Panc1 (cell line): ENCODE data around the gene SMIM21. TPM values are rescaled to one million over a fixed set of nuclear protein-coding genes. Genes with fewer than 3 reads are reported as not detected.

Experiments
- ATAC-seq: fragments of 200-7000 bp; cut with Tn5 transposase; 2 replicates; pipeline ENCODE4 v1.9.1; 2020; ENCODE audit warnings: mild to moderate bottlenecking, moderate library complexity
- BruUV-seq: library from RNA; stranded (reverse); fragments of 400-500 nt; replicated peaks from 2 replicates; lab custom pipeline; 2021; lab: Mats Ljungman, UMichigan
- CTCF ChIA-PET: fragments of 300-600 bp; sonication (Branson Sonifier 250); formaldehyde crosslinking; loops from one replicate; lab custom pipeline; 2022; ENCODE audit warnings: antibody characterized with exemption; lab: Charles Lee
- POLR2A ChIA-PET: fragments of 300-600 bp; sonication (Branson Sonifier 250); formaldehyde crosslinking; loops from one replicate; lab custom pipeline; 2022; ENCODE audit warnings: antibody characterized with exemption; lab: Charles Lee
- DNase-seq: peaks from one replicate; pipeline ENCODE4 v3.0.0-alpha.2; 2010; ENCODE audit warnings: low read depth, low spot score
- H3K27ac ChIP-seq: 2 replicates; pipeline ENCODE4 v1.5.1; 2011; ENCODE audit warnings: mild to moderate bottlenecking, low read length, inconsistent platforms
- H3K27me3 ChIP-seq: fragments of 200-500 bp; sonication (Bioruptor generic); 2 replicates; pipeline ENCODE4 v1.6.0; 2014; ENCODE audit warnings: low read length, inconsistent platforms; ENCODE audit not compliant: control insufficient read depth, insufficient read depth
- H3K36me3 ChIP-seq: fragments of 200-500 bp; sonication (Bioruptor generic); 2 replicates; pipeline ENCODE4 v1.5.1; 2014; ENCODE audit warnings: inconsistent platforms, mild to moderate bottlenecking, low read length, moderate library complexity; ENCODE audit not compliant: control insufficient read depth, insufficient read depth
- H3K4me1 ChIP-seq: 2 replicates; pipeline ENCODE4 v1.5.1; 2011; ENCODE audit warnings: inconsistent platforms, mild to moderate bottlenecking, low read length, moderate library complexity; ENCODE audit not compliant: control insufficient read depth, insufficient read depth
- H3K4me3 ChIP-seq, 2 experiments: 2 replicates each; pipeline ENCODE4 v1.5.1; 2011 to 2012; ENCODE audit warnings: low read depth in 2 of 2, low read length in 2 of 2, mild to moderate bottlenecking in 2 of 2, inconsistent platforms in 1 of 2, moderate library complexity in 1 of 2
- H3K9me3 ChIP-seq: fragments of 200-500 bp; sonication (Bioruptor generic); 2 replicates; pipeline ENCODE4 v1.5.1; 2014; ENCODE audit warnings: low read depth, mild to moderate bottlenecking, inconsistent platforms, low read length, moderate library complexity; ENCODE audit not compliant: control insufficient read depth, insufficient read depth
- CTCF ChIP-seq: fragments of 450-650 bp; IDR thresholded peaks from 2 replicates; pipeline ENCODE4 v1.5.1; 2017; ENCODE audit warnings: mild to moderate bottlenecking
- POLR2AphosphoS5 ChIP-seq: IDR thresholded peaks from 2 replicates; pipeline ENCODE4 v1.6.1; 2012; ENCODE audit warnings: mild to moderate bottlenecking, low read depth, low read length, moderate library complexity
- REST ChIP-seq, 2 experiments: IDR thresholded peaks; 2 replicates each; pipeline ENCODE4 v1.6.1; 2011 to 2012; ENCODE audit warnings: low read depth in 2 of 2, control low read depth in 1 of 2, low read length in 1 of 2, mild to moderate bottlenecking in 1 of 2, moderate library complexity in 1 of 2; ENCODE audit not compliant: insufficient read depth in 1 of 2
- SIN3A ChIP-seq: IDR thresholded peaks from 2 replicates; pipeline ENCODE4 v1.6.1; 2012; ENCODE audit warnings: low read depth, mild to moderate bottlenecking, low read length, moderate library complexity, borderline replicate concordance; ENCODE audit not compliant: insufficient read depth
- TCF7L2 ChIP-seq: IDR thresholded peaks from 2 replicates; pipeline ENCODE4 v1.6.1; 2011; ENCODE audit warnings: mild to moderate bottlenecking, low read depth, low read length, inconsistent platforms
- in situ Hi-C: cut with HindIII; loops from 2 replicates; pipeline ENCODE4 v1.10.0; 2016; ENCODE audit warnings: low sequenced_read_pairs, low pct_unique_long_range_greater_than_20kb
- intact Hi-C: fragments of 100-400 bp; cut with micrococcal nuclease; formaldehyde crosslinking; loops from one replicate; pipeline ENCODE4 v1.10.0; 2022; ENCODE audit not compliant: unreplicated experiment
- total RNA-seq: library from RNA; stranded (reverse); gene quantifications from one replicate; pipeline ENCODE4 v1.2.1, GENCODE V29; 2021; ENCODE audit not compliant: unreplicated experiment

The SMIM21 gene
- total RNA-seq, 1 experiment from 2014 or later = not detected

GRCh38 chr18:75406491-75407445 lies 20.7 kb downstream of the SMIM21 start:
- intact Hi-C loops (no loop called here), in situ Hi-C loops (no loop called here)
- TF ChIP-seq CTCF (no peak), SIN3A (no peak), REST (IDR thresholded peaks at IDR 0.05; ENCODE audit: insufficient read depth in 1 of 2, low read depth in 2 of 2, low read length in 1 of 2) (no peak), POLR2AphosphoS5 (no peak), TCF7L2 (no peak)
- Histone ChIP-seq H3K27ac (no peak overlapping the region), H3K36me3 (no peaks in the 10 kb centered on the region), H3K4me1 (no peaks in the 10 kb centered on the region), H3K9me3 (no peaks in the 10 kb centered on the region; the same call in 1 of the 2 replicates), H3K27me3 (peaks cover 7% of the 10 kb centered on the region; the same call in 1 of the 2 replicates), H3K4me3 (no peak overlapping the region)
- CTCF ChIA-PET = no interaction called here
- POLR2A ChIA-PET = no interaction called here
- ATAC-seq (no peak), DNase-seq (no peak)
- BruUV-seq = no TSS peak

- in situ Hi-C loops = no loop called here
- no peak for ATAC-seq
- H3K4me1 ChIP-seq = no peaks in the 10 kb centered on the region
- no peak overlapping the region for H3K27ac ChIP-seq
- no peak overlapping the region for H3K4me3 ChIP-seq
- CTCF ChIA-PET = interaction anchor here (0.6 kb wide), 1 partner anchor 58 kb away, joined by 5 read pairs; no protein-coding TSS in a partner anchor
- H3K27me3 ChIP-seq = peaks cover 7% of the 10 kb centered on the region; the same call in 1 of the 2 replicates
- no peaks in the 10 kb centered on the region; the same call in 1 of the 2 replicates for H3K9me3 ChIP-seq
- no peaks in the 10 kb centered on the region for H3K36me3 ChIP-seq
- POLR2A ChIA-PET = no interaction called here
- intact Hi-C loops = no loop called here
- no peak for DNase-seq
- BruUV-seq = no TSS peak
- TF ChIP-seq POLR2AphosphoS5 (no peak), TCF7L2 (no peak), SIN3A (no peak), CTCF (no peak), REST (IDR thresholded peaks at IDR 0.05; ENCODE audit: insufficient read depth in 1 of 2, low read depth in 2 of 2, low read length in 1 of 2) (no peak)
These were observed 22.2 kb downstream of the SMIM21 start for GRCh38 chr18:75405351-75405750.
